Caco-2 (cell line): ENCODE results near the gene ELMO1. TPM values are rescaled to one million over a fixed set of nuclear protein-coding genes. Genes with fewer than 3 reads are reported as not detected.

Experiments
- BruUV-seq: library from RNA; stranded (reverse); fragments of 400-500 nt; replicated peaks from 2 replicates; lab custom pipeline; 2021; lab: Mats Ljungman, UMichigan
- CTCF ChIA-PET: fragments of 300-600 bp; sonication (Branson Sonifier 250); formaldehyde crosslinking; loops from one replicate; lab custom pipeline; 2022; ENCODE audit warnings: antibody characterized with exemption; lab: Charles Lee
- POLR2A ChIA-PET: fragments of 300-600 bp; sonication (Branson Sonifier 250); formaldehyde crosslinking; loops from one replicate; lab custom pipeline; 2022; ENCODE audit warnings: antibody characterized with exemption; lab: Charles Lee
- DNase-seq, 2 experiments: peaks; one replicate each; pipeline versions ENCODE4 v3.0.0 to v3.0.0-alpha.2; 2020 to 2022
- H3K27me3 ChIP-seq: replicated peaks from 2 replicates; pipeline ENCODE4 v1.6.0; 2011; ENCODE audit warnings: low read length; ENCODE audit not compliant: control insufficient read depth, insufficient read depth
- H3K36me3 ChIP-seq: 2 replicates; pipeline ENCODE4 v1.5.1; 2011; ENCODE audit warnings: low read length; ENCODE audit not compliant: control insufficient read depth, insufficient read depth
- H3K4me1 ChIP-seq: fragments of 250-450 bp; sonication (Bioruptor Pico); 2 replicates; pipeline ENCODE4 v1.5.1; 2020; ENCODE audit warnings: mild to moderate bottlenecking
- H3K4me3 ChIP-seq: 2 replicates; pipeline ENCODE4 v1.5.1; 2011; ENCODE audit warnings: low read depth, mild to moderate bottlenecking, control low read depth, low read length
- H3K9me3 ChIP-seq: fragments of 250-450 bp; sonication (Bioruptor Pico); 2 replicates; pipeline ENCODE4 v1.5.1; 2020; ENCODE audit warnings: mild to moderate bottlenecking, moderate library complexity
- H3K27ac Mint-ChIP-seq: one replicate; pipeline ENCODE4 v1.8.0; 2022; ENCODE audit warnings: mixed read lengths; ENCODE audit not compliant: unreplicated experiment
- H3K27me3 Mint-ChIP-seq: one replicate; pipeline ENCODE4 v1.8.0; 2022; ENCODE audit warnings: mixed read lengths; ENCODE audit not compliant: insufficient read depth, unreplicated experiment
- H3K36me3 Mint-ChIP-seq: one replicate; pipeline ENCODE4 v1.8.0; 2022; ENCODE audit warnings: mild to moderate bottlenecking, mixed read lengths; ENCODE audit not compliant: insufficient read depth, unreplicated experiment
- H3K4me1 Mint-ChIP-seq: one replicate; pipeline ENCODE4 v1.8.0; 2022; ENCODE audit warnings: low read depth, mixed read lengths; ENCODE audit not compliant: unreplicated experiment
- H3K4me3 Mint-ChIP-seq: one replicate; pipeline ENCODE4 v1.8.0; 2022; ENCODE audit warnings: mild to moderate bottlenecking, moderate library complexity, mixed read lengths; ENCODE audit not compliant: unreplicated experiment
- H3K9me3 Mint-ChIP-seq: one replicate; pipeline ENCODE4 v1.8.0; 2022; ENCODE audit warnings: mixed read lengths; ENCODE audit not compliant: unreplicated experiment
- intact Hi-C: fragments of 100-400 bp; cut with micrococcal nuclease; formaldehyde crosslinking; loops from one replicate; pipeline ENCODE4 v1.10.0; 2022; ENCODE audit not compliant: unreplicated experiment
- total RNA-seq: library from RNA; stranded (reverse); gene quantifications from 2 replicates; pipeline ENCODE4 v1.2.3, GENCODE V29; 2022
- TF ChIP-seq, protein P1 (sequence below), 2 experiments: fragments of 200-600 bp in 1 of 2; IDR thresholded peaks; 1 replicate in 1 of 2; 2 replicates in 1 of 2; pipeline versions ENCODE4 v1.5.1 to v1.8.0; 2011 to 2022; ENCODE audit warnings: antibody characterized with exemption in 1 of 2, control low read depth in 1 of 2, inconsistent platforms in 1 of 2, low read depth in 1 of 2, low read length in 1 of 2, mild to moderate bottlenecking in 1 of 2, moderate library complexity in 1 of 2; ENCODE audit not compliant: insufficient read depth in 1 of 2, severe bottlenecking in 1 of 2, unreplicated experiment in 1 of 2

The ELMO1 gene
- total RNA-seq, 1 experiment from 2014 or later: 0.14 TPM

GRCh38 chr7:37035631-37036030 is 413.0 kb downstream of the ELMO1 start:
- Mint-ChIP-seq H3K9me3 (peaks cover 36% of the 10 kb centered on the region), H3K27me3 (no peaks in the 10 kb centered on the region), H3K27ac (no peak overlapping the region), H3K4me1 (peaks cover 23% of the 10 kb centered on the region), H3K36me3 (peaks cover 18% of the 10 kb centered on the region), H3K4me3 (no peak overlapping the region)
- POLR2A ChIA-PET: no interaction called here
- Histone ChIP-seq H3K9me3 (peaks cover 4% of the 10 kb centered on the region; the same call in 1 of the 2 replicates), H3K4me1 (peaks cover 23% of the 10 kb centered on the region), H3K27me3 (no peaks in the 10 kb centered on the region), H3K4me3 (no peak overlapping the region), H3K36me3 (no peaks in the 10 kb centered on the region)
- BruUV-seq: no TSS peak
- CTCF ChIA-PET: no interaction called here
- intact Hi-C loops: no loop called here
- TF ChIP-seq, protein P1, sequence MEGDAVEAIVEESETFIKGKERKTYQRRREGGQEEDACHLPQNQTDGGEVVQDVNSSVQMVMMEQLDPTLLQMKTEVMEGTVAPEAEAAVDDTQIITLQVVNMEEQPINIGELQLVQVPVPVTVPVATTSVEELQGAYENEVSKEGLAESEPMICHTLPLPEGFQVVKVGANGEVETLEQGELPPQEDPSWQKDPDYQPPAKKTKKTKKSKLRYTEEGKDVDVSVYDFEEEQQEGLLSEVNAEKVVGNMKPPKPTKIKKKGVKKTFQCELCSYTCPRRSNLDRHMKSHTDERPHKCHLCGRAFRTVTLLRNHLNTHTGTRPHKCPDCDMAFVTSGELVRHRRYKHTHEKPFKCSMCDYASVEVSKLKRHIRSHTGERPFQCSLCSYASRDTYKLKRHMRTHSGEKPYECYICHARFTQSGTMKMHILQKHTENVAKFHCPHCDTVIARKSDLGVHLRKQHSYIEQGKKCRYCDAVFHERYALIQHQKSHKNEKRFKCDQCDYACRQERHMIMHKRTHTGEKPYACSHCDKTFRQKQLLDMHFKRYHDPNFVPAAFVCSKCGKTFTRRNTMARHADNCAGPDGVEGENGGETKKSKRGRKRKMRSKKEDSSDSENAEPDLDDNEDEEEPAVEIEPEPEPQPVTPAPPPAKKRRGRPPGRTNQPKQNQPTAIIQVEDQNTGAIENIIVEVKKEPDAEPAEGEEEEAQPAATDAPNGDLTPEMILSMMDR (IDR thresholded peaks at IDR 0.05; ENCODE audit: insufficient read depth in 1 of 2, low read depth in 1 of 2, low read length in 1 of 2, severe bottlenecking in 1 of 2, unreplicated experiment in 1 of 2): no peak
- DNase-seq: no peak

DNA sequence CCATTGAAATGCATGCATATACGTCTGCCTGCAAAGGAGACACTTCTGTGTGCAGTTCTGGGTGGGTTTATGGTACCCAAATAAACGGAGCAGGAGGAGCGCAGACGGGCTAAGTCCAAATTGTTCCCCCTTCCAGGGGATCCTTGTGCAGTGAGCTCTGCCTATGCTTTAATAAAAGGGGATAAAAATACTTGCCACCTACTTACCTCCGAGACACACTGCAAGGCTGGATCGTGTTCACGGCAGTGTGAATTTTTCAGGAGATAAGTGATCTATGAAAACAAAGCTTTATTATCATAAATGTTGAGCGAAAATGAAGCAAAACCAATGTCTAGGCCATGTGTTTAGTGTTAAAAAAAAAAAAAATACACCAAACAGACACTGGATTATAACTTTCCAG is 415.5 kb downstream of the ELMO1 start:
- Mint-ChIP-seq H3K36me3 (peaks cover 18% of the 10 kb centered on the region), H3K9me3 (peaks cover 38% of the 10 kb centered on the region), H3K27ac (no peak overlapping the region), H3K4me1 (peaks cover 24% of the 10 kb centered on the region), H3K27me3 (no peaks in the 10 kb centered on the region), H3K4me3 (no peak overlapping the region)
- Histone ChIP-seq H3K27me3 (no peaks in the 10 kb centered on the region), H3K36me3 (no peaks in the 10 kb centered on the region), H3K4me3 (no peak overlapping the region), H3K9me3 (no peaks in the 10 kb centered on the region; the same call in 1 of the 2 replicates), H3K4me1 (peaks cover 23% of the 10 kb centered on the region)
- ChIA-PET CTCF (no interaction called here), POLR2A (no interaction called here)
- no peak for DNase-seq
- TF ChIP-seq, protein P1 (IDR thresholded peaks at IDR 0.05; ENCODE audit: insufficient read depth in 1 of 2, low read depth in 1 of 2, low read length in 1 of 2, severe bottlenecking in 1 of 2, unreplicated experiment in 1 of 2): no peak
- BruUV-seq: no TSS peak
- intact Hi-C loops: loop anchor here (2.0 to 5.0 kb wide), 2 partner anchors 69 to 150 kb away; no protein-coding TSS in a partner anchor

- Mint-ChIP-seq H3K4me1 (peaks cover 24% of the 10 kb centered on the region), H3K9me3 (peaks cover 34% of the 10 kb centered on the region), H3K27ac (peak overlapping the region; percentile 87), H3K27me3 (no peaks in the 10 kb centered on the region), H3K4me3 (peak overlapping the region; percentile 27), H3K36me3 (peaks cover 18% of the 10 kb centered on the region)
- no peaks in the 10 kb centered on the region for H3K27me3 ChIP-seq
- no peak overlapping the region for H3K4me3 ChIP-seq
- DNase-seq: no peak
- CTCF ChIA-PET: no interaction called here
- intact Hi-C loops: loop anchor here (1.0 to 5.0 kb wide), 3 partner anchors 61 to 151 kb away; no protein-coding TSS in a partner anchor
- H3K36me3 ChIP-seq: no peaks in the 10 kb centered on the region
- peaks cover 23% of the 10 kb centered on the region for H3K4me1 ChIP-seq
- POLR2A ChIA-PET: no interaction called here
- no TSS peak for BruUV-seq
- H3K9me3 ChIP-seq: no peaks in the 10 kb centered on the region; the same call in 1 of the 2 replicates
- TF ChIP-seq, protein P1 (IDR thresholded peaks at IDR 0.05; ENCODE audit: insufficient read depth in 1 of 2, low read depth in 1 of 2, low read length in 1 of 2, severe bottlenecking in 1 of 2, unreplicated experiment in 1 of 2): no peak
Observed at GRCh38 chr7:37032258-37032601, 416.4 kb downstream of the ELMO1 start.
